GM06990 (cell line): ENCODE results near the gene ZNF28.
"Not testable (repeated sequence)": the region's sequence is repeated elsewhere in the genome, so short reads cannot be mapped to it uniquely, and the experiment has no call there.

Experiments used
- DNase-seq: peaks from one replicate; pipeline ENCODE4 v3.0.0-alpha.2; 2011; ENCODE audit not compliant: insufficient read length; ENCODE audit errors: extremely low read depth
- H3K27me3 ChIP-seq: replicated peaks from 2 replicates; pipeline ENCODE4 v1.6.0; 2011; ENCODE audit warnings: low read length; ENCODE audit not compliant: control insufficient read depth, insufficient read depth
- H3K36me3 ChIP-seq: 2 replicates; pipeline ENCODE4 v1.5.1; 2011; ENCODE audit warnings: low read length; ENCODE audit not compliant: control insufficient read depth, insufficient read depth
- H3K4me3 ChIP-seq: replicated peaks from 2 replicates; pipeline ENCODE4 v1.5.1; 2011; ENCODE audit warnings: low read depth, mild to moderate bottlenecking, control low read depth, low read length
- TF ChIP-seq, protein P1 (sequence below): IDR thresholded peaks from 2 replicates; pipeline ENCODE4 v1.5.1; 2011; ENCODE audit warnings: low read length, control low read depth, mild to moderate bottlenecking, inconsistent platforms; ENCODE audit not compliant: insufficient read depth, poor library complexity, severe bottlenecking

Gene ZNF28

GRCh38 chr19:52786464-52787354, 34.7 kb downstream of the ZNF28 start, which contains the start of gene ZNF600:
TSS of gene ZNF600 (minus strand) at chr19:52786791. CDS start at chr19:52778888, 7,903 bp downstream.
- peak within 1 kb of the TSS; percentile 87 for H3K4me3 ChIP-seq
- H3K27me3 ChIP-seq: not testable (repeated sequence)
- DNase-seq: peak; percentile 86

GRCh38 chr19:52786078-52786463, 35.4 kb downstream of the ZNF28 start:
- peak overlapping the region; percentile 87 for H3K4me3 ChIP-seq
- H3K36me3 ChIP-seq: no peaks in the 10 kb centered on the region
- H3K27me3 ChIP-seq: no peaks in the 10 kb centered on the region
- DNase-seq: no peak
- TF ChIP-seq, protein P1, sequence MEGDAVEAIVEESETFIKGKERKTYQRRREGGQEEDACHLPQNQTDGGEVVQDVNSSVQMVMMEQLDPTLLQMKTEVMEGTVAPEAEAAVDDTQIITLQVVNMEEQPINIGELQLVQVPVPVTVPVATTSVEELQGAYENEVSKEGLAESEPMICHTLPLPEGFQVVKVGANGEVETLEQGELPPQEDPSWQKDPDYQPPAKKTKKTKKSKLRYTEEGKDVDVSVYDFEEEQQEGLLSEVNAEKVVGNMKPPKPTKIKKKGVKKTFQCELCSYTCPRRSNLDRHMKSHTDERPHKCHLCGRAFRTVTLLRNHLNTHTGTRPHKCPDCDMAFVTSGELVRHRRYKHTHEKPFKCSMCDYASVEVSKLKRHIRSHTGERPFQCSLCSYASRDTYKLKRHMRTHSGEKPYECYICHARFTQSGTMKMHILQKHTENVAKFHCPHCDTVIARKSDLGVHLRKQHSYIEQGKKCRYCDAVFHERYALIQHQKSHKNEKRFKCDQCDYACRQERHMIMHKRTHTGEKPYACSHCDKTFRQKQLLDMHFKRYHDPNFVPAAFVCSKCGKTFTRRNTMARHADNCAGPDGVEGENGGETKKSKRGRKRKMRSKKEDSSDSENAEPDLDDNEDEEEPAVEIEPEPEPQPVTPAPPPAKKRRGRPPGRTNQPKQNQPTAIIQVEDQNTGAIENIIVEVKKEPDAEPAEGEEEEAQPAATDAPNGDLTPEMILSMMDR: no peak

More at GRCh38 chr19:52786464-52787354, 34.7 kb downstream of the ZNF28 start, which contains the start of gene ZNF600:
- not testable (repeated sequence) for H3K36me3 ChIP-seq
- TF ChIP-seq, protein P1: peak; percentile 8

DNA sequence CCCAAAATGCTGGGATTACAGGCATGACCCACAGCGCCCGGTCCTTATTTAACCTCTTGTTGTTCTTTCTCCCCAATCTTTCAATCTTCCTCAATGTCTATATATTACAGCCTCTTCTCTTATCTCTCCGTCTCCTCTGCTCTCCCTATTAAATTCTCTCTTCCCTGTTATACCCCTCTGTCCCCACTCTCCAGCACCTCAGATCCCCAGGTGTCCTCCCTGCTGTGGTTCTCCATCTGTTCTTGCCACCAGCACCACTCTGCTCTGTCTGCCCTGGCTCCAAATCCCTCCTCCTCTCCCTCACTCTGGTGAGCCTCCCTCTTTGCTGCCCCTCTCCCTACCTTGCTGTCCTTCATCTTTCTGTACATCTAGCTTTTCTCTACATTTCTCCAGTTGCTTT, 35.9 kb downstream of the ZNF28 start:
- Histone ChIP-seq H3K4me3 (peak overlapping the region; percentile 87; the same call in 1 of the 2 replicates), H3K36me3 (no peaks in the 10 kb centered on the region), H3K27me3 (no peaks in the 10 kb centered on the region)
- TF ChIP-seq, protein P1: no peak
- DNase-seq: no peak

GRCh38 chr19:52782864-52783263, 38.6 kb downstream of the ZNF28 start:
- H3K36me3 ChIP-seq, DNase-seq, H3K27me3 ChIP-seq, H3K4me3 ChIP-seq: not testable (repeated sequence)

DNA sequence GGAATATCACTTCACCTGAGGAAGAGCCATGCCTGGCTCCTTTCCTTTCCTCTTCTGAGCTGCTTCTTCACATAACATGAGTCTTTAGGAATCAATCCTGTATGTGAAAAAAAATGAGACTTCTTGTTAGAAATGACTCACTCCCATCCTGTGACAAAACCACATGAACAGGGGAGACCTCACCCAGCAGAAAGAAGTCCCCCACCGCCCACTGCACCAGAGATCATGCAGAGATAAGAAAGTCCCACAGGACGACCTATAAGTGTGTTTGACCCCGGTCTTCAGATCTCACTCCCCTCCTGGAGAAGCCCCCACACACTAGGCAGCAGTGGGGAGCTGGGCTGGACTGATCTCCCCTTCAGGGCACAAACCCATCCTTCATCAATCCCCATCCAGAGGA, 42.6 kb downstream of the ZNF28 start:
- TF ChIP-seq, protein P1: no peak
- DNase-seq: peak; percentile 11
- Histone ChIP-seq H3K4me3 (no peak overlapping the region), H3K36me3 (no peaks in the 10 kb centered on the region; the same call in none of the 2 replicates), H3K27me3 (no peaks in the 10 kb centered on the region)

DNA sequence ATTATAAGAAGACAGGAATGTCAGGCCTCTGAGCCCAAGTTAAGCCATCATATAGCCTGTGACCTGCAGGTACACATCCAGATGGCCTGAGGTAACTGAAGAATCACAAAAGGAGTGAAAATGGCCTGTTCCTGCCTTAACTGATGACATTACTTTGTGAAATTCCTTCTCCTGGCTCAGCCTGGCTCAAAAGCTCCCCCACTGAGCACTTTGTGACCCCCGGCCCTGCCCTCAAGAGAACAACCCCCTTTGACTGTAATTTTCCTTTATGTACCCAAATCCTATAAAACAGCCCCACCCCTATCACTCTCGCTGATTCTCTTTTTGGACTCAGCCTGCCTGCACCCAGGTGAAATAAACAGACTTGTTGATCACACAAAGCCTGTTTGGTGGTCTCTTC, 65.0 kb downstream of the ZNF28 start:
- not testable (repeated sequence) for H3K36me3 ChIP-seq, H3K4me3 ChIP-seq, DNase-seq, H3K27me3 ChIP-seq
